Measurements from ENCODE around the gene SLC25A34.

The SLC25A34 gene

GRCh38 chr1:15733726-15734226 lies 2.3 kb upstream of the SLC25A34 start:
- no peak for DNase-seq

DNA sequence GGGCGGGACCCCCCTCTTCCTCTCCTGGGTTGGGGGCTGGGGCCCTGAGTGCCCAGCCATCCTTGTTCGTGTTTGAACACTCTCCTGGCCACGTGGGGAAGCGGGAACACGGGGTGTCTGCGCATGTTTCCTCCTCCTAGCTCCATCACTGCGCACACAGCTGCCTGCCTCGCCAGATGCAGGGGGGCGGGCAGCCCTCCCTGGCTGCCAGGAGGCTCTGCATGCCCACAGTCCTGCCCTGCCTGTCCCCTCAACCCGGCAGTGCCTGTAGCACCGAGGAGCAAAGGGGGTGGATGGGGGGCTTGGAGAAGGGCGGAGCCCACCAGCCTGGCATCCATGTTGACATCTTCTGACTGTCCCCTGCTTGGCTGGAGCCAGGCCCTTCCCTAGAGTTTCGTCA lies 1.8 kb upstream of the SLC25A34 start:
- DNase-seq: no peak

DNA sequence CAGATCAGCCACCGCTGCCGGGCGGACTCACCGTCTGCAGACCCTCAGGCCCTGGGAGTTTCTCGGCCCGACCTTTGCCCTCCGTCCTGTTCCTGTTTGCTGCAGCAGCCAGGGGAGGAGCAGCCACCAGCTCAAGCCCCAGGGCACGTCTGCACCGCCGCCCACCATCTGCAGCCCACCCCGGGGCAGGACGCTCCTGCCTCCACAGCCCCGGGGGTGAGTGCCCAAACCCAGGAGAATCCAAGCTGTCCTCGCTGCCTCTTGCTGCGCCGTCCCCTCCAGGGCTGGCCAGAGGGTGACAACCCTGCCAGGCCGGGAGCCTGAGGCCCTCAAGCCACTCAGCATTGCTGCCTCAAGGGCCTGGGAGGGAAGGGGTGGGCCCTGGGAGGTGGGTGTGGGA lies 1.2 kb upstream of the SLC25A34 start:
- DNase-seq: no peak

- DNase-seq: no peak
Observed at GRCh38 chr1:15735304-15736037, 587 bp upstream of the SLC25A34 start.

GRCh38 chr1:15736892-15737261 lies 819 bp downstream of the SLC25A34 start:
- no peak for DNase-seq

DNA sequence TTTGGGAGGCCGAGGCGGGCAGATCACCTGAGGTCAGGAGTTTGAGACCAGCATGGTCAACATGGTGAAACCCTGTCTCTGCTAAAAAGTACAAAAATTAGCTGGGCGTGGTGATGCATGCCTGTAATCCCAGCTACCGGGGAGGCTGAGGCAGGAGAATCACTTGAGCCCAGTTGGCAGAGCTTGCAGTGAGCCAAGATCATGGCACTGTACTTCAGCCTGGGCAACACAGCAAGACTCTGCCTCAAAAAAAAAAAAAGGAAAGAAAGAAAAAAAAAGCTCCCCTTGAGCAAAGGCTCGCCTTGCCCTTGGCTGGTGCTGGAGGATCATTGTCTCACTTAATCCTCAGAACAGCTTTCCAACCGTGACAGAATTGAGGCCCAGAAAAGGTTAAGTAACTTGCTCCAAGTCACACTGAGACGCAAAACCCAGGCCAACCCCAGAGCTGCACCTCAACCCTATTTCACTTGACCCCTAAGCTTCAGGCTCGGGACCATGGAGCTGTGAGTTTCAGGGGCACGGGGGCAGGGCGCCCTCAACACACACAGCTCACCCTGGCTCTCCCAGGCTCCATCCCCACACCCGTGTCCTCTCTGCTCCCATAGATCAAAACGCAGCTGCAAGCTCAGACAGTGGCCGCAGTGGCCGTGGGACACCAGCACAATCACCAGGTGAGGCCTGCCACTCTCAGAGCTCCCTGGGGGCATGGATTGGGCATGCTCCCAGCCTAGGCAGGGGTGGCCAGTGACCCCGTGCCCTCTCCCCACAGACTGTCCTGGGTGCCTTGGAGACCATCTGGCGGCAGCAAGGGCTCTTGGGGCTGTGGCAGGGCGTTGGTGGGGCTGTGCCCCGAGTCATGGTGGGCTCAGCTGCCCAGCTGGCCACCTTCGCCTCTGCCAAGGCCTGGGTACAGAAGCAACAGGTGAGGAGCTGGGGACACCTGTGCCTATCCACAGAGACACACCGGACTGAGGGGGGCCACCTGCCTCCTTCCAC lies 1.6 kb downstream of the SLC25A34 start:
- DNase-seq: no peak

GRCh38 chr1:15738416-15739113 lies 2.5 kb downstream of the SLC25A34 start:
- DNase-seq: no peak

DNA sequence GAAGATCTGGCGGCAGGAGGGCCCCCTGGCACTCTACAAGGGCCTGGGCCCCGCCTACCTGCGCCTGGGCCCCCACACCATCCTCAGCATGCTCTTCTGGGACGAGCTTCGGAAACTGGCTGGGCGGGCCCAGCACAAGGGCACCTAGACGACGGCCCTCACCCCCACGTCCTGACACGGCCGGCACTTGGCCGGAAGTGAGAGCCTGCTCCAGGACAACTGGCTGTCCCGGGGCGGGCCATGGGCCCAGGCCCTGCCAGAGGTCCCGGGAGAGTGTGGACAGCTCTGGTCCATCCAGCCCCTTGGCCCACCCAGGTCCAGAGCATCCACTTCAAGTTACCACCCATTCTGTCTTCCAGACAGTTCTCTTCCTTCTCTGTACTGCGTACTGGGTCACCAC lies 3.2 kb downstream of the SLC25A34 start:
- no peak for DNase-seq

DNA sequence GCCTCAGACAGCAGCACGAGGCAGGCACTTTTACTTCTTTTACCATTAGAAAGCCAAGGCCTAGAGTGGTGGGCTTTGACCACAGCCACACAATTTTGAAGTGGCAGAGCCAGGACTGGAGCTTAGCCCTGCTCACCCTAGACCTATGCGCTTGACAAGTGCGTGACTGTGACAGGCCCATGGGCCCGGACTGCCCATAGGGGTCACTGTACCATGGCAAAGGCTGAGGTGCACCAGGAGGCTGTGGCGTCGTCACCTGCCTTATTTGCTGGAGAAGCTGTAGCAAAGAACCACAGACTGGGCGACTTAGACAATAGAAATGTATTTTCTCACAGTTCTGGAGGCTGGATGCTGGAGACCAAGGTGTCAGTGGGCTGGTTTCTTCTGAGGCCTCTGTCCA lies 3.7 kb downstream of the SLC25A34 start:
- no peak for DNase-seq

DNA sequence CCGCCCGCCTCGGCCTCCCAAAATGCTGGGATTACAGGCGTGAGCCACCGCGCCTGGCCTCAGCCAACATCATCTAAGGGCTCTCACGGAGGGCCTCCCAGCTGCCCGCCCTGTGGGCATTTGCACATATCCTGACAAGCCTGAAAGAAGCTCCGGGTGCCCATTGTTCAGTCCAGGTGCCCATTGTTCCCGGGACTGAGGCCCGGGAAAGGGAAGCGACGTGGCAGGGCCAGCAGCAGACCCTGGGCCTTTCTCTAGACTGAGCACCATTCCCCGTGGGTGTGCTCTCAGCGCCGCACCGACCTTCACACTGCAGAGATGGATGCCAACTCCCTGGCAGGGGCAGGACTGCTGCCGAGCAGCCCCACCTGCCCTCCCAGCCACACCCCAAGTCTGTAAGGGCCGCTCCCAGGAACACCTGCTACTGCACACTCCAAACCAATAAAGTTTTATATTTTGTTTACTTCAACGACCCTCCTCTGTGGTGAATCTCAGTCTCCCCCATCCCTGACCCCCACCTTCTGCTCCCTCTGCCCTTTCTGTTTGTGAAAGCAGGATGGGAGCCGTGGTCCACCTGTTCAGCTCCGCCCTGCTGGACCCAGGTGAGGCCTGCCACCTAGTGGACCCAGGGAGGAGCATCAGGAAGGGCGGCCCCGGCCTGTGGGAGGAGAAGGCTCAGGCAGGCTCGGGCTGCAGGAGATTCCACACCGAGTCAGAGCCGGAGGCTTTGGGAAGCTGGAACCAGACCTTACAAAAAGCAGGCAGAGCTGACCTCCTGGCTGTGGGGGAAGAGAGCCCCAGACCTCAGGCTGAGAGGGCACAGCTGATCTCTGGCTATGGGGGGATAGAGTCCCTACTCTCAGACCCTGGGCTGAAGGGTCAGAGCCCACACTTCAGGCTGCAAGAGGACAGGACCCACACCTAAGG lies 5.1 kb downstream of the SLC25A34 start:
- DNase-seq: peak; percentile 71 to 76

DNA sequence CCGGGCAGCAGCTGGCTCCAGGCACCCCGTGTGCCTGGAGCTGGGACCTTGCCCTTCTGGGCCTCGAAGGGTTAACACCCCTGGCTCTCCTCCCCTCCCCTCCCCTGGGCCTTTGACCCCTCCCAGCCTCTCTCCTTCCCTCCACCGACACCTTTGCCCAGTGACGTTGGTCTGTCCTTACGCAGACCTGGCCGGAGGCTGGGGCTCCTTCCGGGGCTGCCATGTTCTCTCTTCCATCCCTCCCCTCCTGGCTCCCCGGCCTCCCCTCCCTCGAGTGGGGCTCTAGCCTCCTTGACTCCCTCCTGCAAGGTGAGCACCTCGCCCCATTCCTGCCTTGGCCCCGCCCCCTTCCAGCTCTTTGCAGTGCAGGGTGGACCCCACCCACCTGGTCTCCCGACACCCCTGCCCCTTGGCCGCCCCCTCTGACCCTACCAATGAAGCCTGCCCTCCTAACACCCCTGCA lies 6.3 kb downstream of the SLC25A34 start, which contains the start of gene TMEM82:
Gene TMEM82, plus strand, starts transcription at position 161 of the 463 bp plus-strand sequence. Its CDS starts 61 bp downstream, at position 222.
- DNase-seq: no peak

- DNase-seq: no peak
Observed at GRCh38 chr1:15744122-15744679, 8.1 kb downstream of the SLC25A34 start.

GRCh38 chr1:15747378-15747777 lies 11.3 kb downstream of the SLC25A34 start:
- no peak for DNase-seq

GRCh38 chr1:15748264-15748663 lies 12.2 kb downstream of the SLC25A34 start:
- no peak for DNase-seq

- no peak for DNase-seq
Observed at GRCh38 chr1:15748690-15749398, 12.8 kb downstream of the SLC25A34 start.

DNA sequence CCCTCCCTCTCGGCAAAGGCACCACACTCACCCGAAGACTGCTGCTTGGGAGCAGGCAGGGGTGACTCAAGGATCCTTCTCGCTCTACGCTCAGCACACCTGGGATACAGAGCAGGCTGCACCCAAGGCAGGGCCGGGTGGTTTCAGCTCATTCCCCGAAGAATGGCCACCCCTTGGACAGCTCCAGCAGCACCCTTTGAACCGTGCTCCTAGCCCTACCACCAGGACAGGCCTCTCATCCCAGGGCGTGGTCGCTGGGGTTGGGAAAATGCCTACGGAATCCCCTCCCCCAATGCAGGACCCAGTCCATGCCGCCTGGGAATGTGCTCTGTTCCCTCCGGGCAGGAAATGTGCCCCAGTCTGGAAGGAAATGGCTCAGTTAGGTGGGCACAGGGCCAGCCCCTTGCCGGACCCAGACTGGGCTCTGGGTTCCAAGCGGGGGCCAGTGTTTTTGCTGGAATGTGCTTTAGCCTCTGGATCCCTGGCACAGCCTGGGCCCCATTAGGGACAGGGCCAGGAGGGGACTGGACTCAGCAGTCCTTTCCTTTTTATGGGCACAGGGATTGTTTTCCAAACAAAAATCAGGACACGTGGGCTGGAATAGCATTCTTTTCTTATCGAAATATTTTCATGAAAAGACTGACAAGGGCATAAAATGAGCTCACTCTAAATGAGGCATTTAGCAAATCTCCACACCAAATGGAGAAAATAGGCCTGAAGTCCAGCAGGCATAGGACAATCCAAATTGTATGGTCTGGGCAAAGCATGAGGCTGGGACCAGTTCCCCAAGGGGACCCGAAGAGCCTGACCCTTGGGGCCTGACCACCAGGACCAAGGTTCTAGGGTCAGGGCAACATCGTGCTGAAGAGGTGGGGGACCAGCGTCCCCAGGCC lies 13.6 kb downstream of the SLC25A34 start:
- no peak for DNase-seq

- DNase-seq: no peak
Observed at GRCh38 chr1:15750924-15751323, 14.9 kb downstream of the SLC25A34 start.

DNA sequence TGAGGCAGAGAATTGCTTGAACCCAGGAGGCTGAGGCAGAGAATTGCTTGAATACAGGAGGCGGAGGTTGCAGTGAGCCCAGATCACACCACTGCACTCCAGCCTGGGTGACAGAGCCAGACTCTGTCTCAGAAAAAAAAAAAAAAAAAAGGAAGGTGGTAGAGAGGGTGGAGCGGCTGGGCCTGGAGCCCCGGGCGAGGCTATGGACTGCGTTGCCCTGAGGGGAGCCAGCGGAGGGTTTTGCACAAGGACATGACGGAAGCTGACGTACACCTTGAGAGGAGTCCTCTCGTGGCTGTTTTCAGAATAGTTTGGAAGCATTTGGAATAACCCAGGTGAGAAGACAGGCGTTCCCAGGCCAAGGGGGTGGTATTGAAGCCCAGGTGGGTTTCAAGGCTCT lies 15.7 kb downstream of the SLC25A34 start:
- DNase-seq: no peak

GRCh38 chr1:15753776-15754175 lies 17.7 kb downstream of the SLC25A34 start:
- DNase-seq: no peak

Measured in stimulated activated CD4-positive, alpha-beta T cell treated with anti-CD3 and anti-CD28 coated beads, Interleukin-2, amount 100 ng/mL, for 24 hours (primary cell).